ENCODE results near the gene STK17A. TPM values are rescaled to one million over a fixed set of nuclear protein-coding genes. Genes with fewer than 3 reads are reported as not detected.

Gene STK17A
- polyA plus RNA-seq, 1 donor from 2014 or later, result 7.9 TPM

DNA sequence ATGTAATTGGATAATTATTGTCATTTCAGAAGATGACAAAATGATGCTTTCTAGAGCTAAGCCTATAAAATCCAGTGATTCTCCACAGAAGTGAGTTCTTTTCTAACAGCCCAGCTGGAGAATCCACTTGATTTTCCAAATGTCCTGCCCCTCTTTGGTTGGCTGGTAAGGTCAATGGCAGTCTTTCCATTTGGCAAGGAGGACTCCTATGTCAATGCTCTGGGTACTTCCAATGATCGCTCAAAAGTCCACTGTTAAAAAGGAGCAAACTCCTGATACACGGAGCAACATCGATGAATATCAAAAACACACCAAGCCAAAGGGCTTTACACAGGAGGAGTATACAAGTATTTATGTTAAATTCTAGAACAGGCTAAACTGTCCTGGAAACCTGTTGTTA lies 57.8 kb downstream of the STK17A start:
- Histone ChIP-seq H3K9ac (ENCODE audit: low read length) (no peak overlapping the region), H3K4me2 (ENCODE audit: low read length) (no peak overlapping the region), H3K79me2 (replicated peaks; ENCODE audit: insufficient read depth, low read length) (no peaks in the 10 kb centered on the region), H3F3A (ENCODE audit: insufficient read depth, low read length, poor library complexity, severe bottlenecking) (no peaks in the 10 kb centered on the region), H3K27me3 (ENCODE audit: insufficient read depth, low read depth, low read length) (no peaks in the 10 kb centered on the region), H3K9me2 (ENCODE audit: insufficient read depth, low read length) (no peaks in the 10 kb centered on the region), H2AFZ (ENCODE audit: low read depth, low read length) (no peak overlapping the region), H3K36me3 (ENCODE audit: insufficient read depth, low read length) (peaks cover 9% of the 10 kb centered on the region), H3K4me3 (ENCODE audit: low read length) (no peak overlapping the region), H4K20me1 (ENCODE audit: insufficient read depth) (no peaks in the 10 kb centered on the region), H3K27ac (ENCODE audit: low read length) (no peak overlapping the region), H3K9me3 (ENCODE audit: low read length) (no peaks in the 10 kb centered on the region)
- TF ChIP-seq SMC3 (conservative IDR thresholded peaks at IDR 0.05; ENCODE audit: poor library complexity) (no peak), MXI1 (conservative IDR thresholded peaks at IDR 0.05; ENCODE audit: poor library complexity, severe bottlenecking) (no peak), EZH2 (IDR thresholded peaks at IDR 0.05; ENCODE audit: borderline replicate concordance, insufficient read depth, low read length, poor library complexity, severe bottlenecking) (no peak)
- TF ChIP-seq, protein P1, sequence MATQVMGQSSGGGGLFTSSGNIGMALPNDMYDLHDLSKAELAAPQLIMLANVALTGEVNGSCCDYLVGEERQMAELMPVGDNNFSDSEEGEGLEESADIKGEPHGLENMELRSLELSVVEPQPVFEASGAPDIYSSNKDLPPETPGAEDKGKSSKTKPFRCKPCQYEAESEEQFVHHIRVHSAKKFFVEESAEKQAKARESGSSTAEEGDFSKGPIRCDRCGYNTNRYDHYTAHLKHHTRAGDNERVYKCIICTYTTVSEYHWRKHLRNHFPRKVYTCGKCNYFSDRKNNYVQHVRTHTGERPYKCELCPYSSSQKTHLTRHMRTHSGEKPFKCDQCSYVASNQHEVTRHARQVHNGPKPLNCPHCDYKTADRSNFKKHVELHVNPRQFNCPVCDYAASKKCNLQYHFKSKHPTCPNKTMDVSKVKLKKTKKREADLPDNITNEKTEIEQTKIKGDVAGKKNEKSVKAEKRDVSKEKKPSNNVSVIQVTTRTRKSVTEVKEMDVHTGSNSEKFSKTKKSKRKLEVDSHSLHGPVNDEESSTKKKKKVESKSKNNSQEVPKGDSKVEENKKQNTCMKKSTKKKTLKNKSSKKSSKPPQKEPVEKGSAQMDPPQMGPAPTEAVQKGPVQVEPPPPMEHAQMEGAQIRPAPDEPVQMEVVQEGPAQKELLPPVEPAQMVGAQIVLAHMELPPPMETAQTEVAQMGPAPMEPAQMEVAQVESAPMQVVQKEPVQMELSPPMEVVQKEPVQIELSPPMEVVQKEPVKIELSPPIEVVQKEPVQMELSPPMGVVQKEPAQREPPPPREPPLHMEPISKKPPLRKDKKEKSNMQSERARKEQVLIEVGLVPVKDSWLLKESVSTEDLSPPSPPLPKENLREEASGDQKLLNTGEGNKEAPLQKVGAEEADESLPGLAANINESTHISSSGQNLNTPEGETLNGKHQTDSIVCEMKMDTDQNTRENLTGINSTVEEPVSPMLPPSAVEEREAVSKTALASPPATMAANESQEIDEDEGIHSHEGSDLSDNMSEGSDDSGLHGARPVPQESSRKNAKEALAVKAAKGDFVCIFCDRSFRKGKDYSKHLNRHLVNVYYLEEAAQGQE (IDR thresholded peaks at IDR 0.05; ENCODE audit: borderline replicate concordance), result no peak
- TF ChIP-seq, protein P2, sequence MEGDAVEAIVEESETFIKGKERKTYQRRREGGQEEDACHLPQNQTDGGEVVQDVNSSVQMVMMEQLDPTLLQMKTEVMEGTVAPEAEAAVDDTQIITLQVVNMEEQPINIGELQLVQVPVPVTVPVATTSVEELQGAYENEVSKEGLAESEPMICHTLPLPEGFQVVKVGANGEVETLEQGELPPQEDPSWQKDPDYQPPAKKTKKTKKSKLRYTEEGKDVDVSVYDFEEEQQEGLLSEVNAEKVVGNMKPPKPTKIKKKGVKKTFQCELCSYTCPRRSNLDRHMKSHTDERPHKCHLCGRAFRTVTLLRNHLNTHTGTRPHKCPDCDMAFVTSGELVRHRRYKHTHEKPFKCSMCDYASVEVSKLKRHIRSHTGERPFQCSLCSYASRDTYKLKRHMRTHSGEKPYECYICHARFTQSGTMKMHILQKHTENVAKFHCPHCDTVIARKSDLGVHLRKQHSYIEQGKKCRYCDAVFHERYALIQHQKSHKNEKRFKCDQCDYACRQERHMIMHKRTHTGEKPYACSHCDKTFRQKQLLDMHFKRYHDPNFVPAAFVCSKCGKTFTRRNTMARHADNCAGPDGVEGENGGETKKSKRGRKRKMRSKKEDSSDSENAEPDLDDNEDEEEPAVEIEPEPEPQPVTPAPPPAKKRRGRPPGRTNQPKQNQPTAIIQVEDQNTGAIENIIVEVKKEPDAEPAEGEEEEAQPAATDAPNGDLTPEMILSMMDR (IDR thresholded peaks at IDR 0.05; ENCODE audit: poor library complexity, severe bottlenecking), result no peak

DNA sequence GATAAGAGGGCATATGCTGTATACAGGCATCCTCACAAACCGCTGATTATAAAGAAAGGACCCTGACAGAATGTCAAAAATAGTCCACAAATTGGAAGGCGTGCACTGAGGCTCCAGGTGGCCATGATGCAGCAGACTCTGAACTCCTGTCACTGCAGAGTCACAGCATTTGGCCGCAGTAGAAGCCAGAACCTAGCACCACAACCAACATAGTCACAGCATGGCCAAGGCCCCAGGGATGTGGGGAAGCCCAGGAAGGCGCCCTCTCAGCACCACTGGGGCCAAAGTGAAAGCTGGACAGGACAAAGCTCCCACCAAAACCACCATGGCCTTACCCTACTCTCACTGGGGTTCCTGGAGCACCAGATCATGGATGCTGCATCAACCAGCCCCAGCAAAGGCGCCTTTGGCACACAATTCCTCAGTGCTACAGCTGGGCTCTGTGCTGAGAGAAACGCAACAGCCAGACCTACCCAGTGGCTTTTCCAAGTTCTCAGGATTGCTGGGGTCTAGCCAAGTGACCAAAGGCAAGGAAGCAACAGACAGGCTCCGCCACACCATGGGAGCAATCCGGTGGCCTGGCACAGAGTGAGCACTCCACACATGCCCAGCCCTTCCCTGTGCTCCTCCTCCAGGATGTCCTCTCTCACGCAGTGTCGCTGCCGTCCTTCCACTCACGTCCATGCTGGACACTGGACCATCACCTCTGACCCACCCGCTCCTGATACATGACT lies 60.2 kb downstream of the STK17A start:
- H3K27ac ChIP-seq (ENCODE audit: low read length), result no peak overlapping the region
- no peak overlapping the region for H3K4me2 ChIP-seq (ENCODE audit: low read length)
- H3K79me2 ChIP-seq (replicated peaks; ENCODE audit: insufficient read depth, low read length), result no peaks in the 10 kb centered on the region
- H3K4me3 ChIP-seq (ENCODE audit: low read length), result no peak overlapping the region
- H3K9me3 ChIP-seq (ENCODE audit: low read length), result no peaks in the 10 kb centered on the region
- H3K9ac ChIP-seq (ENCODE audit: low read length), result no peak overlapping the region
- no peaks in the 10 kb centered on the region for H3K36me3 ChIP-seq (ENCODE audit: insufficient read depth, low read length)
- H3K27me3 ChIP-seq (ENCODE audit: insufficient read depth, low read depth, low read length), result no peaks in the 10 kb centered on the region
- H3K9me2 ChIP-seq (ENCODE audit: insufficient read depth, low read length), result no peaks in the 10 kb centered on the region
- H3F3A ChIP-seq (ENCODE audit: insufficient read depth, low read length, poor library complexity, severe bottlenecking), result no peaks in the 10 kb centered on the region
- no peaks in the 10 kb centered on the region for H4K20me1 ChIP-seq (ENCODE audit: insufficient read depth)
- TF ChIP-seq, protein P1 (IDR thresholded peaks at IDR 0.05; ENCODE audit: borderline replicate concordance), result no peak
- no peak for TF ChIP-seq RAD21 (conservative IDR thresholded peaks at IDR 0.05)
- no peak for TF ChIP-seq MXI1 (conservative IDR thresholded peaks at IDR 0.05; ENCODE audit: poor library complexity, severe bottlenecking)
- TF ChIP-seq, protein P2 (IDR thresholded peaks at IDR 0.05; ENCODE audit: poor library complexity, severe bottlenecking), result no peak
- TF ChIP-seq EZH2 (IDR thresholded peaks at IDR 0.05; ENCODE audit: borderline replicate concordance, insufficient read depth, low read length, poor library complexity, severe bottlenecking), result no peak
- no peak for TF ChIP-seq POLR2AphosphoS5 (IDR thresholded peaks at IDR 0.05)
- TF ChIP-seq SMC3 (conservative IDR thresholded peaks at IDR 0.05; ENCODE audit: poor library complexity), result no peak
- no peak for TF ChIP-seq TAF1 (IDR thresholded peaks at IDR 0.05; ENCODE audit: low read depth)
- TF ChIP-seq EP300 (conservative IDR thresholded peaks at IDR 0.05; ENCODE audit: poor library complexity, severe bottlenecking), result no peak
- no peak overlapping the region for H2AFZ ChIP-seq (ENCODE audit: low read depth, low read length)
